OCI-LY3 (cell line): ENCODE results near the gene ADGRL4.

Experiments used
- H2AFZ ChIP-seq: fragments of 200-600, 300-600 bp; shearing (Covaris generic); 2 replicates; pipeline ENCODE4 v1.6.0; 2014; ENCODE audit warnings: antibody characterized with exemption, low read depth, low read length
- H3K27ac ChIP-seq: fragments of 200-600, 300-600 bp; sonication (generic); 2 replicates; pipeline ENCODE4 v1.5.1; 2014; ENCODE audit warnings: mild to moderate bottlenecking, low read length, moderate library complexity, mixed read lengths
- H3K27me3 ChIP-seq: fragments of 200-600, 300-600 bp; sonication (generic); 2 replicates; pipeline ENCODE4 v1.6.1; 2014; ENCODE audit warnings: low read depth, low read length, mixed read lengths
- H3K36me3 ChIP-seq: fragments of 200-600, 300-600 bp; sonication (generic); replicated peaks from 2 replicates; pipeline ENCODE3; 2014; ENCODE audit warnings: low read depth, low read length, mixed read lengths
- H3K4me1 ChIP-seq: fragments of 300-600, 200-600 bp; sonication (generic); 2 replicates; pipeline ENCODE4 v1.6.1; 2014; ENCODE audit warnings: low read length, mixed read lengths
- H3K4me2 ChIP-seq: fragments of 200-600, 300-600 bp; sonication (generic); 2 replicates; pipeline ENCODE4 v1.6.1; 2014; ENCODE audit warnings: low read length, mixed read lengths
- H3K4me3 ChIP-seq: fragments of 300-600, 200-600 bp; sonication (generic); 2 replicates; pipeline ENCODE4 v1.5.1; 2014; ENCODE audit warnings: antibody characterized with exemption, mild to moderate bottlenecking, low read length, moderate library complexity
- H3K79me2 ChIP-seq: fragments of 300-600, 200-600 bp; shearing (Covaris generic); 2 replicates; pipeline ENCODE4 v1.6.1; 2014; ENCODE audit warnings: mild to moderate bottlenecking, low read length, mixed read lengths
- H3K9ac ChIP-seq: fragments of 300-600, 200-600 bp; shearing (Covaris generic); 2 replicates; pipeline ENCODE4 v1.6.0; 2014; ENCODE audit warnings: mild to moderate bottlenecking, low read length, moderate library complexity
- H3K9me3 ChIP-seq: fragments of 200-600, 300-600 bp; shearing (Covaris generic); 2 replicates; pipeline ENCODE4 v1.6.1; 2014; ENCODE audit warnings: low read length, mixed read lengths; ENCODE audit not compliant: insufficient read depth
- H4K20me1 ChIP-seq: fragments of 200-600, 300-600 bp; sonication (generic); 2 replicates; pipeline ENCODE4 v1.6.1; 2016; ENCODE audit warnings: low read length, mixed read lengths; ENCODE audit not compliant: insufficient read depth
- CTCF ChIP-seq: fragments of 200-600, 300-600 bp; sonication (generic); IDR thresholded peaks from 2 replicates; pipeline ENCODE4 v1.5.1; 2014; ENCODE audit warnings: antibody characterized with exemption, low read length, low read depth
- EZH2phosphoT487 ChIP-seq: fragments of 200-600 bp; shearing (Covaris generic); IDR thresholded peaks from 2 replicates; pipeline ENCODE4 v1.6.1; 2018; ENCODE audit warnings: antibody characterized with exemption, mixed run types, low read depth

Gene ADGRL4

GRCh38 chr1:78855258-78855657 lies 151.3 kb downstream of the ADGRL4 start:
- Histone ChIP-seq H3K4me2 (peak overlapping the region; percentile 53), H3K79me2 (no peaks in the 10 kb centered on the region), H3K4me3 (no peak overlapping the region), H3K4me1 (peaks cover 17% of the 10 kb centered on the region), H3K9ac (no peak overlapping the region), H2AFZ (peak overlapping the region; percentile 70; the same call in 1 of the 2 replicates), H3K9me3 (no peaks in the 10 kb centered on the region), H4K20me1 (no peaks in the 10 kb centered on the region), H3K27ac (peak overlapping the region; percentile 55), H3K36me3 (no peaks in the 10 kb centered on the region), H3K27me3 (no peaks in the 10 kb centered on the region)
- TF ChIP-seq CTCF: no peak
- no peak for TF ChIP-seq EZH2phosphoT487

GRCh38 chr1:78854556-78854955 lies 152.0 kb downstream of the ADGRL4 start:
- Histone ChIP-seq H2AFZ (no peak overlapping the region), H3K79me2 (no peaks in the 10 kb centered on the region), H3K4me3 (no peak overlapping the region), H3K9ac (no peak overlapping the region), H3K4me2 (peak overlapping the region; percentile 53; the same call in 1 of the 2 replicates), H3K9me3 (no peaks in the 10 kb centered on the region), H3K27ac (peak overlapping the region; percentile 55; the same call in 1 of the 2 replicates), H4K20me1 (no peaks in the 10 kb centered on the region), H3K27me3 (no peaks in the 10 kb centered on the region), H3K4me1 (peaks cover 17% of the 10 kb centered on the region), H3K36me3 (no peaks in the 10 kb centered on the region)
- no peak for TF ChIP-seq EZH2phosphoT487
- TF ChIP-seq CTCF: no peak

- Histone ChIP-seq H3K9me3 (no peaks in the 10 kb centered on the region), H3K36me3 (no peaks in the 10 kb centered on the region), H4K20me1 (no peaks in the 10 kb centered on the region), H2AFZ (no peak overlapping the region), H3K4me3 (no peak overlapping the region), H3K79me2 (no peaks in the 10 kb centered on the region), H3K4me1 (no peaks in the 10 kb centered on the region), H3K27ac (no peak overlapping the region), H3K9ac (no peak overlapping the region), H3K4me2 (no peak overlapping the region), H3K27me3 (no peaks in the 10 kb centered on the region)
- no peak for TF ChIP-seq CTCF
- no peak for TF ChIP-seq EZH2phosphoT487
Observed at GRCh38 chr1:78843546-78843945, 163.0 kb downstream of the ADGRL4 start.

GRCh38 chr1:78843111-78843510 lies 163.4 kb downstream of the ADGRL4 start:
- Histone ChIP-seq H3K9ac (no peak overlapping the region), H4K20me1 (no peaks in the 10 kb centered on the region), H2AFZ (no peak overlapping the region), H3K36me3 (no peaks in the 10 kb centered on the region), H3K27me3 (no peaks in the 10 kb centered on the region), H3K27ac (no peak overlapping the region), H3K9me3 (no peaks in the 10 kb centered on the region), H3K4me3 (no peak overlapping the region), H3K79me2 (no peaks in the 10 kb centered on the region), H3K4me1 (no peaks in the 10 kb centered on the region), H3K4me2 (no peak overlapping the region)
- TF ChIP-seq CTCF: no peak
- no peak for TF ChIP-seq EZH2phosphoT487
